PC-3 (cell line): ENCODE results near the gene KCNK16. TPM values are rescaled to one million over a fixed set of nuclear protein-coding genes. Genes with fewer than 3 reads are reported as not detected.

Experiments used
- ATAC-seq: fragments of 200-7000 bp; cut with Tn5 transposase; 2 replicates; pipeline ENCODE4 v1.9.1; 2020; ENCODE audit warnings: mild to moderate bottlenecking, moderate library complexity
- BruUV-seq: library from RNA; stranded (reverse); fragments of 400-500 nt; replicated peaks from 2 replicates; lab custom pipeline; 2021; lab: Mats Ljungman, UMichigan
- CTCF ChIA-PET: fragments of 300-600 bp; sonication (Branson Sonifier 250); formaldehyde crosslinking; loops from one replicate; lab custom pipeline; 2022; ENCODE audit warnings: antibody characterized with exemption; lab: Charles Lee
- POLR2A ChIA-PET: fragments of 300-600 bp; sonication (Branson Sonifier 250); formaldehyde crosslinking; loops from one replicate; lab custom pipeline; 2022; ENCODE audit warnings: antibody characterized with exemption; ENCODE audit not compliant: unreplicated experiment; lab: Charles Lee
- DNase-seq: peaks from one replicate; pipeline ENCODE4 v3.0.0-alpha.2; 2015
- H2AFZ ChIP-seq: fragments of 300-600 bp; sonication (generic); 2 replicates; pipeline ENCODE4 v1.6.0; 2016; ENCODE audit warnings: antibody characterized with exemption, low read length
- H3F3A ChIP-seq: fragments of 300-600 bp; sonication (generic); one replicate; pipeline ENCODE4 v1.6.0; 2017; ENCODE audit warnings: antibody characterized with exemption, low read length, control low read depth, mild to moderate bottlenecking; ENCODE audit not compliant: unreplicated experiment
- H3K27ac ChIP-seq: fragments of 300-600 bp; sonication (generic); 2 replicates; pipeline ENCODE4 v1.5.1; 2016; ENCODE audit warnings: mild to moderate bottlenecking, low read length
- H3K27me3 ChIP-seq: fragments of 300-600 bp; sonication (generic); 2 replicates; pipeline ENCODE4 v1.6.1; 2016; ENCODE audit warnings: low read length, mixed read lengths
- H3K36me3 ChIP-seq: fragments of 300-600 bp; sonication (generic); 2 replicates; pipeline ENCODE4 v1.6.1; 2016; ENCODE audit warnings: low read depth, mixed run types, low read length, mixed read lengths
- H3K4me1 ChIP-seq: fragments of 300-600 bp; sonication (generic); 2 replicates; pipeline ENCODE4 v1.5.1; 2016; ENCODE audit warnings: low read length; ENCODE audit not compliant: insufficient read depth
- H3K4me2 ChIP-seq: fragments of 300-600 bp; sonication (generic); 2 replicates; pipeline ENCODE4 v1.6.0; 2016; ENCODE audit warnings: low read length
- H3K4me3 ChIP-seq: fragments of 300-600 bp; sonication (generic); 2 replicates; pipeline ENCODE4 v1.5.1; 2016; ENCODE audit warnings: mild to moderate bottlenecking, low read length, mixed read lengths
- H3K79me2 ChIP-seq: fragments of 300-600 bp; sonication (generic); 2 replicates; pipeline ENCODE4 v1.6.1; 2017; ENCODE audit warnings: low read length, mixed read lengths
- H3K9ac ChIP-seq: fragments of 300-600 bp; sonication (generic); 2 replicates; pipeline ENCODE4 v1.6.0; 2016; ENCODE audit warnings: mild to moderate bottlenecking, low read length
- H3K9me2 ChIP-seq: fragments of 300-600 bp; sonication (generic); replicated peaks from 2 replicates; pipeline ENCODE4 v1.6.1; 2016; ENCODE audit warnings: mixed run types, low read length, mixed read lengths
- H3K9me3 ChIP-seq: fragments of 300-600 bp; sonication (generic); 2 replicates; pipeline ENCODE4 v1.6.1; 2016; ENCODE audit warnings: low read length, mixed read lengths
- H4K20me1 ChIP-seq: fragments of 300-600 bp; sonication (generic); 2 replicates; pipeline ENCODE4 v1.6.1; 2016; ENCODE audit warnings: low read length, mixed read lengths
- CTCF ChIP-seq: fragments of 300-600 bp; sonication (generic); conservative IDR thresholded peaks from 2 replicates; pipeline ENCODE4 v1.5.1; 2017; ENCODE audit warnings: antibody characterized with exemption, low read depth, mild to moderate bottlenecking, low read length
- EZH2 ChIP-seq: fragments of 300-600 bp; sonication (generic); IDR thresholded peaks from one replicate; pipeline ENCODE4 v1.6.1; 2017; ENCODE audit warnings: antibody characterized with exemption, mild to moderate bottlenecking, low read length; ENCODE audit not compliant: unreplicated experiment
- EZH2phosphoT487 ChIP-seq: fragments of 300-600 bp; sonication (generic); IDR thresholded peaks from 2 replicates; pipeline ENCODE4 v1.6.1; 2018; ENCODE audit warnings: mild to moderate bottlenecking, antibody characterized with exemption, low read length, borderline replicate concordance
- intact Hi-C: fragments of 100-400 bp; cut with micrococcal nuclease; formaldehyde crosslinking; loops from 2 replicates; pipeline ENCODE4 v1.9.0; 2023
- total RNA-seq: library from RNA; depleted of rRNA; stranded (reverse); fragments of >200 nt; gene quantifications from 2 replicates; pipeline ENCODE4 v1.2.3, GENCODE V29; 2014

The KCNK16 gene
- total RNA-seq, 1 experiment from 2014 or later = not detected

- Histone ChIP-seq H3K4me3 (no peak overlapping the region), H3F3A (no peaks in the 10 kb centered on the region), H4K20me1 (no peaks in the 10 kb centered on the region), H3K4me2 (no peak overlapping the region), H2AFZ (no peak overlapping the region), H3K9ac (no peak overlapping the region), H3K9me3 (no peaks in the 10 kb centered on the region), H3K9me2 (no peaks in the 10 kb centered on the region), H3K36me3 (no peaks in the 10 kb centered on the region), H3K27ac (no peak overlapping the region), H3K4me1 (no peaks in the 10 kb centered on the region), H3K79me2 (no peaks in the 10 kb centered on the region), H3K27me3 (peaks cover 3% of the 10 kb centered on the region; the same call in 1 of the 2 replicates)
- DNase-seq = peak; percentile 34
- TF ChIP-seq EZH2 (no peak), EZH2phosphoT487 (no peak), CTCF (no peak)
- ChIA-PET CTCF (no interaction called here), POLR2A (no interaction called here)
- BruUV-seq = no TSS peak
- intact Hi-C loops = no loop called here
- ATAC-seq = no peak
Observed at GRCh38 chr6:39357998-39358686, 35.6 kb upstream of the KCNK16 start.

GRCh38 chr6:39353698-39354315, 31.3 kb upstream of the KCNK16 start:
- no peak for DNase-seq
- no peak overlapping the region for H3K9ac ChIP-seq
- H3K4me2 ChIP-seq = no peak overlapping the region
- H3F3A ChIP-seq = no peaks in the 10 kb centered on the region
- H3K9me2 ChIP-seq = no peaks in the 10 kb centered on the region
- no peaks in the 10 kb centered on the region for H3K36me3 ChIP-seq
- BruUV-seq = no TSS peak
- no peaks in the 10 kb centered on the region for H3K9me3 ChIP-seq
- H3K79me2 ChIP-seq = no peaks in the 10 kb centered on the region
- H3K27me3 ChIP-seq = peaks cover 25% of the 10 kb centered on the region
- no peaks in the 10 kb centered on the region for H3K4me1 ChIP-seq
- H2AFZ ChIP-seq = no peak overlapping the region
- no peak for ATAC-seq
- TF ChIP-seq EZH2phosphoT487 (no peak), EZH2 (no peak), CTCF (no peak)
- no peak overlapping the region for H3K27ac ChIP-seq
- no peak overlapping the region for H3K4me3 ChIP-seq
- ChIA-PET POLR2A (interaction anchor here (0.6 kb wide), 1 partner anchor 405 kb away, joined by 9 read pairs; no protein-coding TSS in a partner anchor), CTCF (no interaction called here)
- no peaks in the 10 kb centered on the region for H4K20me1 ChIP-seq
- intact Hi-C loops = no loop called here
